ENCODE measurements around the gene CHML.

DNA sequence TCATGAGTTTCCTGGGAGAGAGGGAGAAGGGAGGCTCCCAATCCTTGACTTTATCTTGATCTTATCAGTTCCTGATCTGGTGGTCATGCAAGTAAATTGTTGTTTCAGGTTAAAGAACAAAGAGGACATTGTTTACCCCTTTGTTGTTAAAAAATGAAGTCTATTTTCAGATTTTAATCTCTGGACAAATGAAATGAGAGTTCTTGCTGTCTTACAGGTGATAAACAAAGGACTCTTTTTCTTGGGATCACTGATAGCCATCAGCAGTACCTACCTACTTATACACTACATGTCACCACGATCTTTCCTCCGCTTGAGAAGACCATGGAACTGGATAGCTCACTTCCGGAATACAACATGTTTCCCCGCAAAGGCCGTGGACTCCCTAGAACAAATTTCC lies 48.4 kb downstream of the CHML start:
- TF ChIP-seq, protein P1, sequence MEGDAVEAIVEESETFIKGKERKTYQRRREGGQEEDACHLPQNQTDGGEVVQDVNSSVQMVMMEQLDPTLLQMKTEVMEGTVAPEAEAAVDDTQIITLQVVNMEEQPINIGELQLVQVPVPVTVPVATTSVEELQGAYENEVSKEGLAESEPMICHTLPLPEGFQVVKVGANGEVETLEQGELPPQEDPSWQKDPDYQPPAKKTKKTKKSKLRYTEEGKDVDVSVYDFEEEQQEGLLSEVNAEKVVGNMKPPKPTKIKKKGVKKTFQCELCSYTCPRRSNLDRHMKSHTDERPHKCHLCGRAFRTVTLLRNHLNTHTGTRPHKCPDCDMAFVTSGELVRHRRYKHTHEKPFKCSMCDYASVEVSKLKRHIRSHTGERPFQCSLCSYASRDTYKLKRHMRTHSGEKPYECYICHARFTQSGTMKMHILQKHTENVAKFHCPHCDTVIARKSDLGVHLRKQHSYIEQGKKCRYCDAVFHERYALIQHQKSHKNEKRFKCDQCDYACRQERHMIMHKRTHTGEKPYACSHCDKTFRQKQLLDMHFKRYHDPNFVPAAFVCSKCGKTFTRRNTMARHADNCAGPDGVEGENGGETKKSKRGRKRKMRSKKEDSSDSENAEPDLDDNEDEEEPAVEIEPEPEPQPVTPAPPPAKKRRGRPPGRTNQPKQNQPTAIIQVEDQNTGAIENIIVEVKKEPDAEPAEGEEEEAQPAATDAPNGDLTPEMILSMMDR (IDR thresholded peaks at IDR 0.05; ENCODE audit: low read length) = no peak
- TF ChIP-seq EZH2 (IDR thresholded peaks at IDR 0.05; ENCODE audit: borderline replicate concordance, low read length) = no peak
